Erythroblast (primary cell): ENCODE data around the gene ERVH48-1.

Experiments
- GATA1 ChIP-seq: IDR thresholded peaks from 2 replicates; pipeline ENCODE4 v1.6.1; 2011; ENCODE audit warnings: low read depth, mild to moderate bottlenecking, control low read depth, low read length, moderate library complexity
- POLR2A ChIP-seq: IDR thresholded peaks from 2 replicates; pipeline ENCODE4 v1.6.1; 2011; ENCODE audit warnings: mild to moderate bottlenecking, low read length

DNA sequence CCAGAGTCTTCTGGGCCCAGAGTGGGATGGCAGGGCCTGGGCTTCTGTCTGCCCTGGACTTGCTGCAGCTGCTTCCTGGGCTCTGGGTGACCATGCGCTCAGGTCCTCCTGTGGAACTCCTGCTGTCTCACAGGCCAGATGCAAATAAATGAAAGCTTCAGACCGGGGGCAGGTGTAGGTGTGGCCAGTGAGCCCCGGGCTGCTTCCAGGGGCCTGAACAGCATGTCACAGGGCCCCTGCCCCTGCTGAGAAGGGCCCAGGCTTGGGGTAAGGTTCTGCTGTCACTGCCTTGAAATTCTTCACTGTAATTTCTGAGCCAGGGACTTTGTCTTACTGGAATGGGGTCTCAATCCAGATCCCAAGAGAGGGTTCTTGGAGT, 46.5 kb upstream of the ERVH48-1 start:
- TF ChIP-seq POLR2A (no peak), GATA1 (no peak)
